HG02571 (cell line): ENCODE measurements around the gene ARFGEF3.

ENCODE experiments used
- ATAC-seq: cut with Tn5 transposase; IDR thresholded peaks from one replicate; pipeline ENCODE4 v1.9.1; 2021; ENCODE audit warnings: mild to moderate bottlenecking, moderate library complexity; ENCODE audit not compliant: unreplicated experiment

Gene ARFGEF3

GRCh38 chr6:138238368-138238767, 76.6 kb downstream of the ARFGEF3 start:
- no peak for ATAC-seq

GRCh38 chr6:138239774-138240173, 78.0 kb downstream of the ARFGEF3 start:
- ATAC-seq, result no peak

GRCh38 chr6:138240476-138241245, 78.9 kb downstream of the ARFGEF3 start:
- no peak for ATAC-seq

- no peak for ATAC-seq
Measured at GRCh38 chr6:138241381-138241780, 79.6 kb downstream of the ARFGEF3 start.

GRCh38 chr6:138241934-138242333, 80.2 kb downstream of the ARFGEF3 start:
- no peak for ATAC-seq

- no peak for ATAC-seq
Measured at GRCh38 chr6:138242987-138243592, 81.4 kb downstream of the ARFGEF3 start.

- ATAC-seq, result no peak
Measured at GRCh38 chr6:138245751-138246150, 84.0 kb downstream of the ARFGEF3 start.

- ATAC-seq, result no peak
Measured at GRCh38 chr6:138246650-138247440, 85.1 kb downstream of the ARFGEF3 start.

GRCh38 chr6:138248011-138248410, 86.3 kb downstream of the ARFGEF3 start:
- ATAC-seq, result no peak

- no peak for ATAC-seq
Measured at GRCh38 chr6:138248878-138249277, 87.1 kb downstream of the ARFGEF3 start.

- ATAC-seq, result no peak
Measured at GRCh38 chr6:138250053-138250452, 88.3 kb downstream of the ARFGEF3 start.

GRCh38 chr6:138250513-138251247, 88.9 kb downstream of the ARFGEF3 start:
- no peak for ATAC-seq

- no peak for ATAC-seq
Measured at GRCh38 chr6:138253731-138254130, 92.0 kb downstream of the ARFGEF3 start.

- no peak for ATAC-seq
Measured at GRCh38 chr6:138255443-138255842, 93.7 kb downstream of the ARFGEF3 start.

- ATAC-seq, result no peak
Measured at GRCh38 chr6:138257638-138258040, 95.9 kb downstream of the ARFGEF3 start.

GRCh38 chr6:138258197-138258596, 96.5 kb downstream of the ARFGEF3 start:
- no peak for ATAC-seq

- no peak for ATAC-seq
Measured at GRCh38 chr6:138258991-138259390, 97.3 kb downstream of the ARFGEF3 start.

- no peak for ATAC-seq
Measured at GRCh38 chr6:138261116-138261780, 99.5 kb downstream of the ARFGEF3 start.

- ATAC-seq, result no peak
Measured at GRCh38 chr6:138263963-138264362, 102.2 kb downstream of the ARFGEF3 start.

GRCh38 chr6:138264372-138264880, 102.7 kb downstream of the ARFGEF3 start:
- ATAC-seq, result no peak
